ENCODE data around the gene ZNF280B. TPM values are rescaled to one million over a fixed set of nuclear protein-coding genes. Genes with fewer than 3 reads are reported as not detected.

ZNF280B gene
- total RNA-seq, 3 donors from 2014 or later (not counting 1 experiment from before 2014, with no cell fraction given), result 0.99 to 1.8 (median 1.6) TPM

GRCh38 chr22:22520667-22521602 lies 12.4 kb upstream of the ZNF280B start:
- Mint-ChIP-seq H3K4me1 (no peaks in the 10 kb centered on the region), H3K27me3 (ENCODE audit: low read depth in 2 of 2) (peaks cover 12 to 20% of the 10 kb centered on the region in 2 donors), H3K36me3 (no peaks in the 10 kb centered on the region), H3K27ac (no peak overlapping the region), H3K4me3 (no peak overlapping the region), H3K9me3 (no peaks in the 10 kb centered on the region)
- no peaks in the 10 kb centered on the region for H3K36me3 ChIP-seq (ENCODE audit: control insufficient read depth, insufficient read depth, low read length)
- no peak for TF ChIP-seq CTCF (IDR thresholded peaks at IDR 0.05)
- peaks cover 3% of the 10 kb centered on the region for H3K27me3 ChIP-seq (ENCODE audit: control insufficient read depth, insufficient read depth, low read length)
- H3K9me3 ChIP-seq (ENCODE audit: control insufficient read depth, insufficient read depth, low read length), result no peaks in the 10 kb centered on the region
- intact Hi-C loops (cut with micrococcal nuclease), result no loop called here
- no peak overlapping the region for H3K4me3 ChIP-seq (ENCODE audit: low read length)
- H3K4me1 ChIP-seq (ENCODE audit: control insufficient read depth, insufficient read depth, low read length), result no peaks in the 10 kb centered on the region
- WGBS (ENCODE audit: insufficient coverage), result 86% methylated on average over 12 of the region's 12 CpGs
- ATAC-seq (no peak), DNase-seq (no peak)
- H3K27ac ChIP-seq (ENCODE audit: low read length), result no peak overlapping the region

DNA sequence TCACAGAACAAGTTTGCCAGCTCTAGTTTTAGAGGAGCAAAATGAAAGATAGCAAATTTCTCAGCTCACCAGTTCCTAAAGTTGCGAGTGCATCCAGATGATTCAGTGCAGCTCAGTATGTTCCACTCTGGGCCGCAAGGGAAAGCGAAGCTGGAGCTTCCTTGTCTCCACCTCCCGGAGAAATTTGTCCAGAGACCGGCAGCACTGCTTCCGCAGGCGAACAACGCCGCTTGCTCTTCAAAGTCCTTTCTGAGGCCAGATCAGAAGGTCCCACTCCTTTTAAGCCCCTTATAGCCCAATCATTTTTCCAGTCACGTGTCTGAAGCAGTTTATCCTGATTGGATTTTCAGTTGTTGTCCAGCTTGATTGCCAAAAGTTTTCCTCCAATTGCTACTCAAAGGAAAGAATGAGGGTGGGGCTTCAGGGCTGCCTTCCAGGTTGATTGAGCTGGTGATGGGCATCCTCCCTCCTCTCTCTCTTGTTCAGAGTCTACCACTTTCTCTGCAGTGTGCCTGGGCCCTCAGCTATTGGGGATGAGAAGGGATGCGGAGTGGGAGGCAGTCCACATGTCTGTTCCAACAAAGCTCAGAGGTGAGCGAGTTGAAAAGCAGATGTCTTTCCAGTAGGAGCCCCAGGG lies 11.6 kb upstream of the ZNF280B start, which contains the start of gene ZNF280A:
Gene ZNF280A (minus strand): TSS at position 251 of the 637 bp plus-strand sequence. CDS start 4,640 bp downstream, outside the sequence.
- Mint-ChIP-seq H3K27me3 (ENCODE audit: low read depth in 2 of 2) (peaks cover 17 to 20% of the 10 kb centered on the region in 2 donors), H3K36me3 (no peaks in the 10 kb centered on the region), H3K9me3 (no peaks in the 10 kb centered on the region), H3K27ac (no peak within 1 kb of the TSS), H3K4me1 (no peaks in the 10 kb centered on the region), H3K4me3 (no peak within 1 kb of the TSS)
- TF ChIP-seq CTCF (IDR thresholded peaks at IDR 0.05), result no peak
- Histone ChIP-seq H3K4me3 (ENCODE audit: low read length) (no peak within 1 kb of the TSS), H3K27me3 (ENCODE audit: control insufficient read depth, insufficient read depth, low read length) (peaks cover 3% of the 10 kb centered on the region), H3K4me1 (ENCODE audit: control insufficient read depth, insufficient read depth, low read length) (no peaks in the 10 kb centered on the region), H3K27ac (ENCODE audit: low read length) (no peak within 1 kb of the TSS), H3K9me3 (ENCODE audit: control insufficient read depth, insufficient read depth, low read length) (no peaks in the 10 kb centered on the region), H3K36me3 (ENCODE audit: control insufficient read depth, insufficient read depth, low read length) (no peaks in the 10 kb centered on the region)
- no peak for ATAC-seq
- WGBS (ENCODE audit: insufficient coverage), result 80% methylated on average over 12 of the region's 12 CpGs
- no peak for DNase-seq
- intact Hi-C loops (cut with micrococcal nuclease), result no loop called here

DNA sequence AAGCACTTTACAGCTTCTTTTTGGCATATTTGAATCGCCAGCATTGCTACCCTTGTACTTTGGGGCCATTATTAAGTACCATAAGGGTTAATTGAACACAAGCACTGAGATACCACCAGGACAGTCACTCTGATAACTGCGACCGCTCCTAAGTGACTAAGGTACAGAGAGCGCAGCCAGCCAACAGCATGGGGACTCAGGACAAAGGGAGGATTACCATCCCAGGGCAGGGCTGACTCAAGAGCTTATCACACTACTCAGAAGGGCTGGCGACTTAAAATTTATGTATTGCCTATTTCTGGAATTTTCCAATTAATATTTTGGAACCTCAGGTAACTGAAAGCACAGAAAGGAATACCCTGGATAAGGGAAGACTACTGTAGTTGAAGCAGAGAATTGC lies 11.0 kb upstream of the ZNF280B start:
- intact Hi-C loops (cut with micrococcal nuclease), result no loop called here
- Histone ChIP-seq H3K4me3 (ENCODE audit: low read length) (no peak overlapping the region), H3K36me3 (ENCODE audit: control insufficient read depth, insufficient read depth, low read length) (no peaks in the 10 kb centered on the region), H3K9me3 (ENCODE audit: control insufficient read depth, insufficient read depth, low read length) (no peaks in the 10 kb centered on the region), H3K27ac (ENCODE audit: low read length) (no peak overlapping the region), H3K4me1 (ENCODE audit: control insufficient read depth, insufficient read depth, low read length) (no peaks in the 10 kb centered on the region), H3K27me3 (ENCODE audit: control insufficient read depth, insufficient read depth, low read length) (peaks cover 3% of the 10 kb centered on the region)
- no peak for DNase-seq
- Mint-ChIP-seq H3K4me3 (no peak overlapping the region), H3K4me1 (no peaks in the 10 kb centered on the region), H3K9me3 (no peaks in the 10 kb centered on the region), H3K27me3 (ENCODE audit: low read depth in 2 of 2) (peaks cover 19 to 26% of the 10 kb centered on the region in 2 donors), H3K27ac (no peak overlapping the region), H3K36me3 (no peaks in the 10 kb centered on the region)
- no peak for TF ChIP-seq CTCF (IDR thresholded peaks at IDR 0.05)
- no peak for ATAC-seq
- WGBS (ENCODE audit: insufficient coverage), result 98% methylated on average over 5 of the region's 5 CpGs

All from natural killer cell (primary cell).